PC-3 (cell line): ENCODE data around the gene CLEC1B. TPM values are rescaled to one million over a fixed set of nuclear protein-coding genes. Genes with fewer than 3 reads are reported as not detected.

ENCODE experiments used
- ATAC-seq: fragments of 200-7000 bp; cut with Tn5 transposase; 2 replicates; pipeline ENCODE4 v1.9.1; 2020; ENCODE audit warnings: mild to moderate bottlenecking, moderate library complexity
- BruUV-seq: library from RNA; stranded (reverse); fragments of 400-500 nt; replicated peaks from 2 replicates; lab custom pipeline; 2021; lab: Mats Ljungman, UMichigan
- CTCF ChIA-PET: fragments of 300-600 bp; sonication (Branson Sonifier 250); formaldehyde crosslinking; loops from one replicate; lab custom pipeline; 2022; ENCODE audit warnings: antibody characterized with exemption; lab: Charles Lee
- POLR2A ChIA-PET: fragments of 300-600 bp; sonication (Branson Sonifier 250); formaldehyde crosslinking; loops from one replicate; lab custom pipeline; 2022; ENCODE audit warnings: antibody characterized with exemption; ENCODE audit not compliant: unreplicated experiment; lab: Charles Lee
- DNase-seq: peaks from one replicate; pipeline ENCODE4 v3.0.0-alpha.2; 2015
- H2AFZ ChIP-seq: fragments of 300-600 bp; sonication (generic); 2 replicates; pipeline ENCODE4 v1.6.0; 2016; ENCODE audit warnings: antibody characterized with exemption, low read length
- H3F3A ChIP-seq: fragments of 300-600 bp; sonication (generic); one replicate; pipeline ENCODE4 v1.6.0; 2017; ENCODE audit warnings: antibody characterized with exemption, low read length, control low read depth, mild to moderate bottlenecking; ENCODE audit not compliant: unreplicated experiment
- H3K27ac ChIP-seq: fragments of 300-600 bp; sonication (generic); 2 replicates; pipeline ENCODE4 v1.5.1; 2016; ENCODE audit warnings: mild to moderate bottlenecking, low read length
- H3K27me3 ChIP-seq: fragments of 300-600 bp; sonication (generic); 2 replicates; pipeline ENCODE4 v1.6.1; 2016; ENCODE audit warnings: low read length, mixed read lengths
- H3K36me3 ChIP-seq: fragments of 300-600 bp; sonication (generic); 2 replicates; pipeline ENCODE4 v1.6.1; 2016; ENCODE audit warnings: low read depth, mixed run types, low read length, mixed read lengths
- H3K4me1 ChIP-seq: fragments of 300-600 bp; sonication (generic); 2 replicates; pipeline ENCODE4 v1.5.1; 2016; ENCODE audit warnings: low read length; ENCODE audit not compliant: insufficient read depth
- H3K4me2 ChIP-seq: fragments of 300-600 bp; sonication (generic); 2 replicates; pipeline ENCODE4 v1.6.0; 2016; ENCODE audit warnings: low read length
- H3K4me3 ChIP-seq: fragments of 300-600 bp; sonication (generic); 2 replicates; pipeline ENCODE4 v1.5.1; 2016; ENCODE audit warnings: mild to moderate bottlenecking, low read length, mixed read lengths
- H3K79me2 ChIP-seq: fragments of 300-600 bp; sonication (generic); 2 replicates; pipeline ENCODE4 v1.6.1; 2017; ENCODE audit warnings: low read length, mixed read lengths
- H3K9ac ChIP-seq: fragments of 300-600 bp; sonication (generic); 2 replicates; pipeline ENCODE4 v1.6.0; 2016; ENCODE audit warnings: mild to moderate bottlenecking, low read length
- H3K9me2 ChIP-seq: fragments of 300-600 bp; sonication (generic); replicated peaks from 2 replicates; pipeline ENCODE4 v1.6.1; 2016; ENCODE audit warnings: mixed run types, low read length, mixed read lengths
- H3K9me3 ChIP-seq: fragments of 300-600 bp; sonication (generic); 2 replicates; pipeline ENCODE4 v1.6.1; 2016; ENCODE audit warnings: low read length, mixed read lengths
- H4K20me1 ChIP-seq: fragments of 300-600 bp; sonication (generic); 2 replicates; pipeline ENCODE4 v1.6.1; 2016; ENCODE audit warnings: low read length, mixed read lengths
- CTCF ChIP-seq: fragments of 300-600 bp; sonication (generic); conservative IDR thresholded peaks from 2 replicates; pipeline ENCODE4 v1.5.1; 2017; ENCODE audit warnings: antibody characterized with exemption, low read depth, mild to moderate bottlenecking, low read length
- EZH2 ChIP-seq: fragments of 300-600 bp; sonication (generic); IDR thresholded peaks from one replicate; pipeline ENCODE4 v1.6.1; 2017; ENCODE audit warnings: antibody characterized with exemption, mild to moderate bottlenecking, low read length; ENCODE audit not compliant: unreplicated experiment
- EZH2phosphoT487 ChIP-seq: fragments of 300-600 bp; sonication (generic); IDR thresholded peaks from 2 replicates; pipeline ENCODE4 v1.6.1; 2018; ENCODE audit warnings: mild to moderate bottlenecking, antibody characterized with exemption, low read length, borderline replicate concordance
- intact Hi-C: fragments of 100-400 bp; cut with micrococcal nuclease; formaldehyde crosslinking; loops from 2 replicates; pipeline ENCODE4 v1.9.0; 2023
- total RNA-seq: library from RNA; depleted of rRNA; stranded (reverse); fragments of >200 nt; gene quantifications from 2 replicates; pipeline ENCODE4 v1.2.3, GENCODE V29; 2014

CLEC1B gene
- total RNA-seq, 1 experiment from 2014 or later, result not detected

DNA sequence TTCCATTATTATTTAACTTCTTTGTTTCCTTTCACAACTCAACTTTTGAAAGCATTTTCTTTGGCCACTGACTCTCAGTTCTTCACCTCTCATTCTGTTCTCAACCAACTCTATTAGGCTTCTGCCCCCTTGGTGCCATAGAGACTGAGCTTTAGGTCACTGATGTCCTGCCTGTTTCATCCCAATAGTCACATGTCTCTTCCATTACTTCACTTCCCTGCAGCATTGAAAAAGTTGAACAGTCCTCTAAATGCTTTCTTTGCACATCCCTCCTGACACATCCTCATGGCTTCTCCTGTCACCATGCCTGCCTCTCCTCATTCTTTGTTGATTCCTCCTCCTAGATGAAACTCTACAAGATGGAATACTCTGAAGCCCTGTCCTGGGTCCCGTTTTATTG is 25.0 kb downstream of the CLEC1B start:
- Histone ChIP-seq H3K27me3 (peaks cover 7% of the 10 kb centered on the region; the same call in 1 of the 2 replicates), H3K4me1 (no peaks in the 10 kb centered on the region), H4K20me1 (no peaks in the 10 kb centered on the region), H3K9me3 (no peaks in the 10 kb centered on the region), H3K4me2 (no peak overlapping the region), H3K79me2 (no peaks in the 10 kb centered on the region), H2AFZ (no peak overlapping the region), H3K4me3 (no peak overlapping the region), H3K9me2 (no peaks in the 10 kb centered on the region), H3K27ac (no peak overlapping the region), H3F3A (no peaks in the 10 kb centered on the region), H3K9ac (no peak overlapping the region), H3K36me3 (no peaks in the 10 kb centered on the region)
- intact Hi-C loops, result no loop called here
- CTCF ChIA-PET, result no interaction called here
- no TSS peak for BruUV-seq
- POLR2A ChIA-PET, result no interaction called here
- ATAC-seq (no peak), DNase-seq (no peak)
- no peak for TF ChIP-seq EZH2
- TF ChIP-seq CTCF, result no peak
- TF ChIP-seq EZH2phosphoT487, result no peak

DNA sequence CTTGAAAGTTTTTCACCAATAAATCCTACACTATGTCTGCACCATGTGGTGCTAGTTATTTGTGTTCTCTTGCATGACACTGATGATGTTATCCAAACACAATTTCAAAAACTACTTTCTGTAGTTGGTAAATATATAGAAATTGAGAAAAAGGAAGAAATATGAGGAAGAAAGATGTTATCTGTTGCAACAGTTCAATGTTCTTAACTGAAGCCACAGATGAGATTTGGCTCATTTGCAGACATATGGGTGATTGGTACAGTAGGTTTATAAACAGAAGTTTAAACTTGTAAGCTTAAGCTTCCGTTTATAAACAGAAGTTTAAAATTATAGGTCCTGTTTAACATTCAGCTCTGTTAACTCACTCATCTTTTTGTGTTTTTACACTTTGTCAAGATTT is 27.7 kb downstream of the CLEC1B start, which contains the start of gene CLEC12A:
Gene CLEC12A (plus strand): TSS at position 229 of the 400 bp plus-strand sequence. CDS start 188 bp downstream, outside the sequence.
- TF ChIP-seq EZH2phosphoT487 (no peak), CTCF (no peak), EZH2 (no peak)
- H3K4me2 ChIP-seq, result no peak within 1 kb of the TSS
- peaks cover 7% of the 10 kb centered on the region; the same call in 1 of the 2 replicates for H3K27me3 ChIP-seq
- H4K20me1 ChIP-seq, result no peaks in the 10 kb centered on the region
- POLR2A ChIA-PET, result interaction anchor here (0.6 kb wide), 1 partner anchor 138 kb away, joined by 3 read pairs; no protein-coding TSS in a partner anchor
- BruUV-seq, result no TSS peak
- ATAC-seq, result no peak
- no peaks in the 10 kb centered on the region for H3K36me3 ChIP-seq
- H3K9ac ChIP-seq, result no peak within 1 kb of the TSS
- no peak within 1 kb of the TSS for H3K27ac ChIP-seq
- intact Hi-C loops, result no loop called here
- DNase-seq, result no peak
- CTCF ChIA-PET, result no interaction called here
- no peaks in the 10 kb centered on the region for H3K9me3 ChIP-seq
- no peaks in the 10 kb centered on the region for H3K9me2 ChIP-seq
- no peak within 1 kb of the TSS for H2AFZ ChIP-seq
- no peaks in the 10 kb centered on the region for H3K79me2 ChIP-seq
- H3K4me1 ChIP-seq, result no peaks in the 10 kb centered on the region
- no peak within 1 kb of the TSS for H3K4me3 ChIP-seq
- H3F3A ChIP-seq, result no peaks in the 10 kb centered on the region

DNA sequence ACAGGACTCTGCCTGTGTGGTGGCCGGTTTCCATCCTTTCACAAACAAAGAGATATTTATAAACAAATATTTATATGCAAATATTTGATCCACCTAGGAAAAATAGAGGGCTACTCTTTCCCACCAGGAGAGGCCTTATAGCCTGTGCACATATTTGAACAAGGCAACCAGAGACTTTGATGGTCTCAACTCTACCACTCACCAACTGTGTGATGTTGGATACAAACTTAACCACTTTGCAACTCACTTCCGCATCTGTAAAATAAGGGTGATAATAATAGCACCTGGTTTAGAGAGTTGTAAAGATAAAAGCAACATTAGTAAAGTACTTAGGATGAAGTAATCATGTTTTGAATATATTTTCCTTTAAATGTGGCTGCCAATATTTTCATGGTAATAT is 29.2 kb downstream of the CLEC1B start:
- intact Hi-C loops, result no loop called here
- Histone ChIP-seq H3K79me2 (no peaks in the 10 kb centered on the region), H2AFZ (no peak overlapping the region), H3K27me3 (peaks cover 7% of the 10 kb centered on the region; the same call in 1 of the 2 replicates), H3K4me3 (no peak overlapping the region), H3F3A (no peaks in the 10 kb centered on the region), H3K36me3 (no peaks in the 10 kb centered on the region), H3K9me3 (no peaks in the 10 kb centered on the region), H3K4me1 (no peaks in the 10 kb centered on the region), H3K4me2 (no peak overlapping the region), H3K27ac (no peak overlapping the region), H3K9me2 (no peaks in the 10 kb centered on the region), H4K20me1 (no peaks in the 10 kb centered on the region), H3K9ac (no peak overlapping the region)
- ChIA-PET POLR2A (no interaction called here), CTCF (no interaction called here)
- ATAC-seq (no peak), DNase-seq (no peak)
- no peak for TF ChIP-seq EZH2
- TF ChIP-seq EZH2phosphoT487, result no peak
- no TSS peak for BruUV-seq
